Smooth muscle cell (in vitro differentiated cells): Measurements from ENCODE around the gene SLC35B4. TPM values are rescaled to one million over a fixed set of nuclear protein-coding genes. Genes with fewer than 3 reads are reported as not detected.

Source experiments
- DNase-seq: peaks from one replicate; lab custom pipeline; 2025; ENCODE audit not compliant: unreplicated experiment; lab: John Stamatoyannopoulos, UW
- H2AFZ ChIP-seq: fragments of 200-600 bp; sonication (generic); 2 replicates; pipeline ENCODE4 v1.6.0; 2016; ENCODE audit warnings: antibody characterized with exemption, low read depth, mild to moderate bottlenecking
- H3F3A ChIP-seq: fragments of 200-600 bp; sonication (generic); 2 replicates; pipeline ENCODE4 v1.6.0; 2017; ENCODE audit warnings: antibody characterized with exemption, low read depth
- H3K27ac ChIP-seq: fragments of 200-600 bp; sonication (generic); 2 replicates; pipeline ENCODE4 v1.5.1; 2016; ENCODE audit warnings: low read depth, mild to moderate bottlenecking
- H3K27me3 ChIP-seq: fragments of 200-600 bp; sonication (generic); 2 replicates; pipeline ENCODE4 v1.6.1; 2016; ENCODE audit warnings: low read depth, mild to moderate bottlenecking
- H3K36me3 ChIP-seq: fragments of 200-600 bp; sonication (generic); 2 replicates; pipeline ENCODE4 v1.5.1; 2016; ENCODE audit warnings: low read depth
- H3K4me1 ChIP-seq: fragments of 200-600 bp; sonication (generic); 2 replicates; pipeline ENCODE4 v1.5.1; 2016; ENCODE audit warnings: low read depth
- H3K4me2 ChIP-seq: fragments of 200-600 bp; sonication (generic); 2 replicates; pipeline ENCODE4 v1.6.0; 2016; ENCODE audit warnings: mild to moderate bottlenecking
- H3K4me3 ChIP-seq: fragments of 200-600 bp; sonication (generic); 2 replicates; pipeline ENCODE4 v1.5.1; 2016; ENCODE audit warnings: mild to moderate bottlenecking
- H3K79me2 ChIP-seq: fragments of 200-600 bp; sonication (generic); 2 replicates; pipeline ENCODE4 v1.6.0; 2016; ENCODE audit warnings: low read depth, mild to moderate bottlenecking
- H3K9ac ChIP-seq: fragments of 200-600 bp; sonication (generic); 2 replicates; pipeline ENCODE4 v1.6.0; 2016; ENCODE audit warnings: low read depth
- H3K9me3 ChIP-seq: fragments of 200-600 bp; sonication (generic); replicated peaks from 2 replicates; pipeline ENCODE4 v1.5.1; 2016; ENCODE audit warnings: low read depth
- H4K20me1 ChIP-seq: fragments of 200-600 bp; sonication (generic); 2 replicates; pipeline ENCODE4 v1.6.0; 2016; ENCODE audit warnings: low read depth
- WGBS: methylation state at CpG from one replicate; pipeline ENCODE4 v1.1.7; 2016; ENCODE audit warnings: low lambda C conversion rate; 5-methylcytosine and 5-hydroxymethylcytosine counted together
- polyA plus RNA-seq: library from polyadenylated mRNA; unstranded; fragments of >200 nt; fragmentation: Nextera tagmentation; extraction: Ambion mirVana; gene quantifications from 2 replicates; pipeline ENCODE4 v1.2.1, GENCODE V29; 2016
- total RNA-seq: library from RNA; depleted of rRNA; stranded (reverse); fragments of >200 nt; gene quantifications from 2 replicates; pipeline ENCODE4 v1.2.3, GENCODE V29; 2014
- TF ChIP-seq, protein P1 (sequence below): fragments of 200-600 bp; sonication (generic); IDR thresholded peaks from 2 replicates; pipeline ENCODE4 v1.5.1; 2017; ENCODE audit warnings: borderline replicate concordance, mild to moderate bottlenecking, antibody characterized with exemption; ENCODE audit not compliant: insufficient read depth, poor library complexity, severe bottlenecking

SLC35B4 gene
- total and polyA plus RNA-seq, 2 experiments from 2014 or later, result 21.3 to 26.7 TPM

DNA sequence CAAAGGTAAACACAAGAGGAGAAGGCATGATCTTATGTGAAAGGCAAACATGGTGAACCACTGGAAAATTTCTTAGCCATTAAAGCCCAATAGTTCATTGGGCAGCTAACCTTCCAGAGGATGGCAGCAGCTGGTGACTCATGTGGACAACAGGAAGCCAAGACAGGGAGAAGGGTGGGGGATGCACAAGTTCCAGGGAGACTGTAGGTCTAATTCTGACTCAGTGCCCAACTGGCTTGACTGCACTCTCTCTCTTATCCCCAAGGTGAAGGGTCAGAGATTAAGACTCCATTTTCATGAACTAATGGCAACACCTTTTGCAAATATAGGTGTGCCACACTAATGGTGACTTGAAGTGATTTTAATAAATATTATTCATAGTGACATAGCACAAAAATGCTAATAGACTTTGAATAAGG lies 47.9 kb upstream of the SLC35B4 start:
- DNase-seq, result no peak
- TF ChIP-seq, protein P1, sequence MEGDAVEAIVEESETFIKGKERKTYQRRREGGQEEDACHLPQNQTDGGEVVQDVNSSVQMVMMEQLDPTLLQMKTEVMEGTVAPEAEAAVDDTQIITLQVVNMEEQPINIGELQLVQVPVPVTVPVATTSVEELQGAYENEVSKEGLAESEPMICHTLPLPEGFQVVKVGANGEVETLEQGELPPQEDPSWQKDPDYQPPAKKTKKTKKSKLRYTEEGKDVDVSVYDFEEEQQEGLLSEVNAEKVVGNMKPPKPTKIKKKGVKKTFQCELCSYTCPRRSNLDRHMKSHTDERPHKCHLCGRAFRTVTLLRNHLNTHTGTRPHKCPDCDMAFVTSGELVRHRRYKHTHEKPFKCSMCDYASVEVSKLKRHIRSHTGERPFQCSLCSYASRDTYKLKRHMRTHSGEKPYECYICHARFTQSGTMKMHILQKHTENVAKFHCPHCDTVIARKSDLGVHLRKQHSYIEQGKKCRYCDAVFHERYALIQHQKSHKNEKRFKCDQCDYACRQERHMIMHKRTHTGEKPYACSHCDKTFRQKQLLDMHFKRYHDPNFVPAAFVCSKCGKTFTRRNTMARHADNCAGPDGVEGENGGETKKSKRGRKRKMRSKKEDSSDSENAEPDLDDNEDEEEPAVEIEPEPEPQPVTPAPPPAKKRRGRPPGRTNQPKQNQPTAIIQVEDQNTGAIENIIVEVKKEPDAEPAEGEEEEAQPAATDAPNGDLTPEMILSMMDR, result no peak
- Histone ChIP-seq H3K36me3 (no peaks in the 10 kb centered on the region), H3K27ac (no peak overlapping the region), H4K20me1 (no peaks in the 10 kb centered on the region), H3F3A (no peaks in the 10 kb centered on the region), H3K4me1 (no peaks in the 10 kb centered on the region), H3K79me2 (no peaks in the 10 kb centered on the region), H3K4me2 (no peak overlapping the region), H3K9ac (no peak overlapping the region), H3K4me3 (no peak overlapping the region), H2AFZ (no peak overlapping the region), H3K9me3 (no peaks in the 10 kb centered on the region), H3K27me3 (peaks cover 4% of the 10 kb centered on the region)

- H3K27ac ChIP-seq, result no peak overlapping the region
- H3K9me3 ChIP-seq, result no peaks in the 10 kb centered on the region
- H3K79me2 ChIP-seq, result no peaks in the 10 kb centered on the region
- no peaks in the 10 kb centered on the region for H3K4me1 ChIP-seq
- H2AFZ ChIP-seq, result no peak overlapping the region
- TF ChIP-seq, protein P1, result no peak
- H3K27me3 ChIP-seq, result peaks cover 4% of the 10 kb centered on the region
- WGBS, result 89% methylated on average over 8 of the region's 8 CpGs
- H3K9ac ChIP-seq, result no peak overlapping the region
- H4K20me1 ChIP-seq, result no peaks in the 10 kb centered on the region
- H3K4me3 ChIP-seq, result no peak overlapping the region
- H3F3A ChIP-seq, result no peaks in the 10 kb centered on the region
- H3K36me3 ChIP-seq, result no peaks in the 10 kb centered on the region
- no peak overlapping the region for H3K4me2 ChIP-seq
- DNase-seq, result no peak
These were observed 46.1 kb upstream of the SLC35B4 start for GRCh38 chr7:134362587-134363483.

GRCh38 chr7:134359787-134360432 lies 43.2 kb upstream of the SLC35B4 start:
- 68% methylated on average over 5 of the region's 5 CpGs for WGBS
- no peaks in the 10 kb centered on the region for H4K20me1 ChIP-seq
- H3K27me3 ChIP-seq, result peaks cover 4% of the 10 kb centered on the region
- DNase-seq, result no peak
- no peaks in the 10 kb centered on the region for H3K36me3 ChIP-seq
- no peaks in the 10 kb centered on the region for H3K79me2 ChIP-seq
- TF ChIP-seq, protein P1, result no peak
- no peaks in the 10 kb centered on the region for H3K9me3 ChIP-seq
- H3K27ac ChIP-seq, result no peak overlapping the region
- no peaks in the 10 kb centered on the region for H3F3A ChIP-seq
- H3K4me1 ChIP-seq, result no peaks in the 10 kb centered on the region
- H3K4me3 ChIP-seq, result no peak overlapping the region
- no peak overlapping the region for H3K4me2 ChIP-seq
- H2AFZ ChIP-seq, result no peak overlapping the region
- no peak overlapping the region for H3K9ac ChIP-seq
